ENCODE data around the gene PARD3B.

DNA sequence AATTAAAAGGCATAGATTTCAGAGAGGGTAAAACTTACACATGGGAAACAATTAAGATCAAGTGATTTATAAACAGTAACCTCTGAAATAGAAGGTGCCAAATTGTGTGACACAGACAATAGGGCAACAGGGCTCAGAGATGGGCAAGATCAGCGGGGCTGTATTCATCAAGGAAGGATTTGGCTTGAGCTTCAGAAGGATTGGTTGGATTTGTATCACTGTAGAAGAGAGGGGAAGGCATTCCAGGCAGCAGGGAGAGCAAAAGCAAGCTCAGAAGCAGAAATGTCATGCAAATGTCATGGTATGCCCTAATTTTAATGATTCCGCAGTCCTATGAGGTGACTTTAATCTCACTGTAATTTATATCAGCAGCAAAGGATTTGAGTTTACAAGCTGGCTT lies 722.0 kb downstream of the PARD3B start:
- TF ChIP-seq, protein P1, sequence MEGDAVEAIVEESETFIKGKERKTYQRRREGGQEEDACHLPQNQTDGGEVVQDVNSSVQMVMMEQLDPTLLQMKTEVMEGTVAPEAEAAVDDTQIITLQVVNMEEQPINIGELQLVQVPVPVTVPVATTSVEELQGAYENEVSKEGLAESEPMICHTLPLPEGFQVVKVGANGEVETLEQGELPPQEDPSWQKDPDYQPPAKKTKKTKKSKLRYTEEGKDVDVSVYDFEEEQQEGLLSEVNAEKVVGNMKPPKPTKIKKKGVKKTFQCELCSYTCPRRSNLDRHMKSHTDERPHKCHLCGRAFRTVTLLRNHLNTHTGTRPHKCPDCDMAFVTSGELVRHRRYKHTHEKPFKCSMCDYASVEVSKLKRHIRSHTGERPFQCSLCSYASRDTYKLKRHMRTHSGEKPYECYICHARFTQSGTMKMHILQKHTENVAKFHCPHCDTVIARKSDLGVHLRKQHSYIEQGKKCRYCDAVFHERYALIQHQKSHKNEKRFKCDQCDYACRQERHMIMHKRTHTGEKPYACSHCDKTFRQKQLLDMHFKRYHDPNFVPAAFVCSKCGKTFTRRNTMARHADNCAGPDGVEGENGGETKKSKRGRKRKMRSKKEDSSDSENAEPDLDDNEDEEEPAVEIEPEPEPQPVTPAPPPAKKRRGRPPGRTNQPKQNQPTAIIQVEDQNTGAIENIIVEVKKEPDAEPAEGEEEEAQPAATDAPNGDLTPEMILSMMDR (conservative IDR thresholded peaks at IDR 0.05; ENCODE audit: low read depth, low read length), result no peak
- TF ChIP-seq EZH2 (IDR thresholded peaks at IDR 0.05; ENCODE audit: low read length, unreplicated experiment), result no peak
- TF ChIP-seq EZH2phosphoT487 (IDR thresholded peaks at IDR 0.05; ENCODE audit: borderline replicate concordance, low read length), result no peak

Measured in PC-3 (cell line).